GM12878 (cell line): ENCODE results near the gene VPS16. TPM values are rescaled to one million over a fixed set of nuclear protein-coding genes. Genes with fewer than 3 reads are reported as not detected.

ENCODE experiments used
- ATAC-seq: fragments of 200-7000 bp; cut with Tn5 transposase; 3 replicates; pipeline ENCODE4 v1.9.1; 2020; ENCODE audit warnings: mild to moderate bottlenecking, moderate library complexity
- BruUV-seq: library from RNA; stranded (reverse); fragments of 400-500 nt; replicated peaks from 2 replicates; lab custom pipeline; 2021; lab: Mats Ljungman, UMichigan
- CTCF ChIA-PET: fragments of 300-600 bp; sonication (Branson Sonifier 250); formaldehyde crosslinking; extraction: SDS; loops from one replicate; lab custom pipeline; 2021; ENCODE audit warnings: inconsistent platforms; lab: Yijun Ruan, JAX
- POLR2A ChIA-PET: fragments of 350-600 bp; formaldehyde crosslinking; extraction: SDS; loops from one replicate; lab custom pipeline; 2021; ENCODE audit warnings: inconsistent platforms; lab: Charles Lee
- RAD21 ChIA-PET: fragments of 300-600 bp; sonication (Branson Sonifier 250); formaldehyde crosslinking; loops from one replicate; lab custom pipeline; 2023; ENCODE audit warnings: antibody characterized with exemption; ENCODE audit not compliant: unreplicated experiment; lab: Charles Lee
- SMC1A ChIA-PET: fragments of 300-600 bp; sonication (Branson Sonifier 250); formaldehyde crosslinking; loops from one replicate; lab custom pipeline; 2023; ENCODE audit not compliant: unreplicated experiment, uncharacterized antibody; lab: Charles Lee
- DNase-seq: peaks from one replicate; pipeline ENCODE4 v3.0.0-alpha.2; 2011; ENCODE audit warnings: low read depth, low spot score
- FAIRE-seq: peaks from 3 replicates; lab custom pipeline; 2011; peaks lifted over from hg19 to GRCh38; lab: Jason Lieb, UNC
- H2AFZ ChIP-seq: 2 replicates; pipeline ENCODE4 v1.6.0; 2011; ENCODE audit warnings: low read depth, low read length, control low read depth; ENCODE audit not compliant: control insufficient read depth
- H3K27ac ChIP-seq: 2 replicates; pipeline ENCODE4 v1.5.1; 2011; ENCODE audit warnings: control low read depth; ENCODE audit not compliant: control insufficient read depth, insufficient read depth
- H3K27me3 ChIP-seq, 2 experiments: replicated peaks in 1 of 2; 2 replicates each; pipeline versions ENCODE4 v1.6.0 to v1.6.1; 2011; ENCODE audit warnings: low read length in 1 of 2; ENCODE audit not compliant: control insufficient read depth in 2 of 2, insufficient read depth in 2 of 2
- H3K36me3 ChIP-seq, 2 experiments: 2 replicates each; pipeline ENCODE4 v1.5.1; 2011; ENCODE audit warnings: low read length in 1 of 2; ENCODE audit not compliant: control insufficient read depth in 2 of 2, insufficient read depth in 2 of 2
- H3K4me1 ChIP-seq: 2 replicates; pipeline ENCODE4 v1.6.1; 2011; ENCODE audit warnings: mild to moderate bottlenecking, low read length, moderate library complexity, mixed read lengths; ENCODE audit not compliant: control insufficient read depth, insufficient read depth
- H3K4me2 ChIP-seq: 2 replicates; pipeline ENCODE4 v1.6.0; 2011; ENCODE audit warnings: control low read depth; ENCODE audit not compliant: control insufficient read depth, insufficient read depth
- H3K4me3 ChIP-seq: fragments of 200-600 bp; sonication (generic); 2 replicates; pipeline ENCODE4 v1.5.1; 2016
- H3K79me2 ChIP-seq: 2 replicates; pipeline ENCODE4 v1.6.0; 2011; ENCODE audit warnings: low read length; ENCODE audit not compliant: control insufficient read depth, insufficient read depth
- H3K9ac ChIP-seq: 2 replicates; pipeline ENCODE4 v1.8.0; 2011; ENCODE audit warnings: low read length, control low read depth, mixed read lengths; ENCODE audit not compliant: control insufficient read depth, insufficient read depth
- H3K9me3 ChIP-seq: replicated peaks from 3 replicates; pipeline ENCODE4 v1.5.1; 2011; ENCODE audit warnings: mild to moderate bottlenecking, low read length; ENCODE audit not compliant: control insufficient read depth, insufficient read depth
- H4K20me1 ChIP-seq: 2 replicates; pipeline ENCODE4 v1.6.0; 2011; ENCODE audit not compliant: control insufficient read depth, insufficient read depth
- CREM ChIP-seq: IDR thresholded peaks from 2 replicates; pipeline ENCODE4 v1.6.1; 2014; ENCODE audit warnings: antibody characterized with exemption, low read depth
- ETV6 ChIP-seq, 2 experiments: fragments of 450-650 bp in 1 of 2; IDR thresholded peaks in 1 of 2; conservative IDR thresholded peaks in 1 of 2; 2 replicates each; pipeline ENCODE4 v1.6.1; 2014; ENCODE audit warnings: antibody characterized with exemption in 1 of 2, borderline replicate concordance in 1 of 2, low read depth in 1 of 2, mild to moderate bottlenecking in 1 of 2, moderate library complexity in 1 of 2
- FOXK2 ChIP-seq: fragments of 450-650 bp; IDR thresholded peaks from 2 replicates; pipeline ENCODE4 v1.6.1; 2017; ENCODE audit warnings: mild to moderate bottlenecking, moderate library complexity
- IRF4 ChIP-seq: IDR thresholded peaks from 2 replicates; pipeline ENCODE4 v1.6.1; 2011; ENCODE audit warnings: low read depth, low read length
- JUNB ChIP-seq: IDR thresholded peaks from 2 replicates; pipeline ENCODE4 v1.6.1; 2016; ENCODE audit warnings: antibody characterized with exemption, mild to moderate bottlenecking
- MTA3 ChIP-seq: IDR thresholded peaks from 2 replicates; pipeline ENCODE4 v1.6.1; 2012; ENCODE audit warnings: low read length, inconsistent platforms, borderline replicate concordance
- NR2C2 ChIP-seq: IDR thresholded peaks from 2 replicates; pipeline ENCODE4 v1.6.1; 2011; ENCODE audit warnings: borderline replicate concordance, low read depth; ENCODE audit not compliant: control insufficient read depth, insufficient read length
- NR2F1 ChIP-seq: fragments of 450-650 bp; conservative IDR thresholded peaks from 2 replicates; pipeline ENCODE4 v1.6.1; 2017; ENCODE audit warnings: mild to moderate bottlenecking
- RELA ChIP-seq: fragments of 450-650 bp; IDR thresholded peaks from 2 replicates; pipeline ENCODE4 v1.8.0; 2014; ENCODE audit warnings: borderline replicate concordance; ENCODE audit not compliant: partially characterized antibody
- TCF12 ChIP-seq: IDR thresholded peaks from 2 replicates; pipeline ENCODE4 v1.6.1; 2011; ENCODE audit warnings: low read depth, mild to moderate bottlenecking, low read length
- TCF7 ChIP-seq: IDR thresholded peaks from 2 replicates; pipeline ENCODE4 v1.6.1; 2014; ENCODE audit warnings: antibody characterized with exemption, borderline replicate concordance
- ZNF384 ChIP-seq: IDR thresholded peaks from 2 replicates; pipeline ENCODE4 v1.6.1; 2012; ENCODE audit warnings: low read depth, mild to moderate bottlenecking, low read length, improper control_type of control experiment, borderline replicate concordance
- WGBS: methylation state at CpG from one replicate; pipeline ENCODE4 v1.1.6; 2016; ENCODE audit warnings: low lambda C conversion rate; ENCODE audit not compliant: insufficient replicate concordance, insufficient coverage; ENCODE audit errors: missing lambda C conversion rate; 5-methylcytosine and 5-hydroxymethylcytosine counted together
- in situ Hi-C: fragments of 300-500 bp; cut with MboI; formaldehyde crosslinking; loops from 9 replicates; pipeline ENCODE4 v1.14.3; 2018; ENCODE audit warnings: mixed read lengths
- intact Hi-C: fragments of 100-400 bp; cut with micrococcal nuclease; formaldehyde crosslinking; loops from one replicate; pipeline ENCODE4 v1.14.2; 2022; ENCODE audit not compliant: unreplicated experiment
- polyA plus RNA-seq, 11 experiments: library from polyadenylated mRNA; depleted of rRNA in 4 of 11; unstranded in 6 of 11; stranded (reverse) in 5 of 11; fragments of >200 nt; fragmentation: Nextera tagmentation in 4 of 11; fragmentation: Illumina TruSeq in 1 of 11; extraction: Ambion mirVana in 4 of 11; extraction: Trizol in 1 of 11; gene quantifications; 1 replicate in 1 of 11; 2 replicates in 10 of 11; pipeline versions ENCODE4 v1.2.1 to v1.2.3, GENCODE V29; 2011 to 2016; ENCODE audit warnings: inconsistent platforms in 2 of 11, missing spikeins in 2 of 11, low read depth in 1 of 11
- total RNA-seq, 4 experiments: library from RNA; depleted of rRNA in 3 of 4; stranded (reverse); fragments of >200 nt in 3 of 4; fragmentation: Illumina TruSeq in 1 of 4; extraction: Trizol in 1 of 4; gene quantifications; 2 replicates each; pipeline versions ENCODE4 v1.2.1 to v1.2.3, GENCODE V29; 2013 to 2021
- TF ChIP-seq, protein P1 (sequence below): fragments of 450-650 bp; IDR thresholded peaks from 2 replicates; pipeline ENCODE4 v1.6.1; 2014; ENCODE audit warnings: mild to moderate bottlenecking
- TF ChIP-seq, protein P2 (sequence below): IDR thresholded peaks from 2 replicates; pipeline ENCODE4 v1.6.1; 2012; ENCODE audit warnings: low read length, inconsistent platforms
- TF ChIP-seq, protein P3 (sequence below): IDR thresholded peaks from 2 replicates; pipeline ENCODE4 v1.6.1; 2012; ENCODE audit warnings: low read depth, low read length, improper control_type of control experiment
- TF ChIP-seq, protein P4 (sequence below): fragments of 450-650 bp; formaldehyde crosslinking; IDR thresholded peaks from 2 replicates; pipeline ENCODE4 v1.5.0; 2022; ENCODE audit warnings: mild to moderate bottlenecking, missing genetic modification characterization

VPS16 gene
- total and polyA plus RNA-seq, 10 of the 15 experiments (the other 5 are each of a cell fraction or from before 2014, with no cell fraction given) = 8.4 to 37.5 (median 26.4) TPM

DNA sequence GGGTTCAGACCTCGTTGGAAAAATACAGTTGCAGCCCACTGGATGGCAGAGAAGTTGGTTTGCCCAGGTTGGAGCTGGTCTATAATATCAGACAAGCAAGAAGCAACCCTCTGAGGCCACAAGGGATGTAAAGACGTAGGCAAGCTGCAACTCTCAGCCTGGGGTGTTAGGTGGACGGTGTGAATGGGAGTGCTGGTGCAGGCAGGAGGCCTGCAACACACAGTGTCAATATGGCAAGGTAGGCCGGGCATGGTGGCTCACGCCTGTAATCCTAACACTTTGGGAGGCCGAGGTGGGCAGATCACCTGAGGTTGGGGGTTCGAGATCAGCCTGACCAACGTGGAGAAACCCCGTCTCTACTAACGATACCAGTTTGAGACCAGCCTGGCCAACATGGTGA, 10.5 kb downstream of the VPS16 start (continued):
- TF ChIP-seq, protein P1, sequence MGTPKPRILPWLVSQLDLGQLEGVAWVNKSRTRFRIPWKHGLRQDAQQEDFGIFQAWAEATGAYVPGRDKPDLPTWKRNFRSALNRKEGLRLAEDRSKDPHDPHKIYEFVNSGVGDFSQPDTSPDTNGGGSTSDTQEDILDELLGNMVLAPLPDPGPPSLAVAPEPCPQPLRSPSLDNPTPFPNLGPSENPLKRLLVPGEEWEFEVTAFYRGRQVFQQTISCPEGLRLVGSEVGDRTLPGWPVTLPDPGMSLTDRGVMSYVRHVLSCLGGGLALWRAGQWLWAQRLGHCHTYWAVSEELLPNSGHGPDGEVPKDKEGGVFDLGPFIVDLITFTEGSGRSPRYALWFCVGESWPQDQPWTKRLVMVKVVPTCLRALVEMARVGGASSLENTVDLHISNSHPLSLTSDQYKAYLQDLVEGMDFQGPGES = no peak
- TF ChIP-seq TCF7 = no peak
- TF ChIP-seq, protein P2, sequence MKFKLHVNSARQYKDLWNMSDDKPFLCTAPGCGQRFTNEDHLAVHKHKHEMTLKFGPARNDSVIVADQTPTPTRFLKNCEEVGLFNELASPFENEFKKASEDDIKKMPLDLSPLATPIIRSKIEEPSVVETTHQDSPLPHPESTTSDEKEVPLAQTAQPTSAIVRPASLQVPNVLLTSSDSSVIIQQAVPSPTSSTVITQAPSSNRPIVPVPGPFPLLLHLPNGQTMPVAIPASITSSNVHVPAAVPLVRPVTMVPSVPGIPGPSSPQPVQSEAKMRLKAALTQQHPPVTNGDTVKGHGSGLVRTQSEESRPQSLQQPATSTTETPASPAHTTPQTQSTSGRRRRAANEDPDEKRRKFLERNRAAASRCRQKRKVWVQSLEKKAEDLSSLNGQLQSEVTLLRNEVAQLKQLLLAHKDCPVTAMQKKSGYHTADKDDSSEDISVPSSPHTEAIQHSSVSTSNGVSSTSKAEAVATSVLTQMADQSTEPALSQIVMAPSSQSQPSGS = no peak
- no peak for TF ChIP-seq CREM
- no peak for TF ChIP-seq FOXK2
- no peak for TF ChIP-seq MTA3
- TF ChIP-seq NR2C2 = no peak

DNA sequence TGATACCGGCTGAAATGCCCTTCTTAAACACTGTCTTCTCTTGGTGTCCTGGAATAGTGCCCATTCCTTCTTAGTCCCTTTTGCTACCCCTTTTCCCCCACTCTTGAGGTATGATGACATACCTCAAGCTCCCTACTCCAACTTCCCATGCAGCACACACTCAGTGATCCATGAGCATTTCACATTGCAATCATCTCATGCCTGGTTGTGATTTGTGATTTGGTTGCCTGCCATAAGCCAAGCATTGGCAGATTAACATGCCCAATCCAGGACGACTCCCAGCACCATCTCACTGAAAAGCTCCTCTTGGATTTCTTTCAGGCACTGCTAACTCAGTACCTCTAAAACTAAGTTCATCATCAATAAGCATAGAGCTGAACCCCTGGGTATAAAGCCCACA, 18.0 kb downstream of the VPS16 start:
- Histone ChIP-seq H3K36me3 (peaks cover 4% of the 10 kb centered on the region in 2 experiments), H3K9ac (no peak overlapping the region), H3K27me3 (no peaks in the 10 kb centered on the region), H3K27ac (no peak overlapping the region), H3K4me2 (no peak overlapping the region), H3K4me3 (no peak overlapping the region), H3K4me1 (no peaks in the 10 kb centered on the region), H3K9me3 (no peaks in the 10 kb centered on the region), H3K79me2 (no peaks in the 10 kb centered on the region), H2AFZ (no peak overlapping the region), H4K20me1 (no peaks in the 10 kb centered on the region)
- ATAC-seq = no peak
- POLR2A ChIA-PET = interaction anchor here (0.6 kb wide), 1 partner anchor 204 kb away, joined by 8 read pairs; no protein-coding TSS in a partner anchor
- SMC1A ChIA-PET = no interaction called here
- RAD21 ChIA-PET = no interaction called here
- no peak for FAIRE-seq
- in situ Hi-C loops (no loop called here), intact Hi-C loops (no loop called here)
- CTCF ChIA-PET = interaction anchor here (1.4 to 1.7 kb wide), 2 partner anchors 10 to 145 kb away, joined by 3 to 5 read pairs; no protein-coding TSS in a partner anchor
- no peak for DNase-seq
- 96% methylated on average over 2 of the region's 2 CpGs for whole genome bisulfite sequencing
- no TSS peak for BruUV-seq
- TF ChIP-seq, protein P3, sequence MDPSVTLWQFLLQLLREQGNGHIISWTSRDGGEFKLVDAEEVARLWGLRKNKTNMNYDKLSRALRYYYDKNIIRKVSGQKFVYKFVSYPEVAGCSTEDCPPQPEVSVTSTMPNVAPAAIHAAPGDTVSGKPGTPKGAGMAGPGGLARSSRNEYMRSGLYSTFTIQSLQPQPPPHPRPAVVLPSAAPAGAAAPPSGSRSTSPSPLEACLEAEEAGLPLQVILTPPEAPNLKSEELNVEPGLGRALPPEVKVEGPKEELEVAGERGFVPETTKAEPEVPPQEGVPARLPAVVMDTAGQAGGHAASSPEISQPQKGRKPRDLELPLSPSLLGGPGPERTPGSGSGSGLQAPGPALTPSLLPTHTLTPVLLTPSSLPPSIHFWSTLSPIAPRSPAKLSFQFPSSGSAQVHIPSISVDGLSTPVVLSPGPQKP = no peak
- TF ChIP-seq ZNF384 = no peak
- no peak for TF ChIP-seq ETV6 (conservative IDR thresholded peaks at IDR 0.05 in 1 of 2, IDR thresholded peaks at IDR 0.05 in 1 of 2; ENCODE audit: borderline replicate concordance in 1 of 2, low read depth in 1 of 2)
- no peak for TF ChIP-seq JUNB
- no peak for TF ChIP-seq RELA
- TF ChIP-seq TCF12 = no peak
- no peak for TF ChIP-seq NR2F1
- TF ChIP-seq, protein P4, sequence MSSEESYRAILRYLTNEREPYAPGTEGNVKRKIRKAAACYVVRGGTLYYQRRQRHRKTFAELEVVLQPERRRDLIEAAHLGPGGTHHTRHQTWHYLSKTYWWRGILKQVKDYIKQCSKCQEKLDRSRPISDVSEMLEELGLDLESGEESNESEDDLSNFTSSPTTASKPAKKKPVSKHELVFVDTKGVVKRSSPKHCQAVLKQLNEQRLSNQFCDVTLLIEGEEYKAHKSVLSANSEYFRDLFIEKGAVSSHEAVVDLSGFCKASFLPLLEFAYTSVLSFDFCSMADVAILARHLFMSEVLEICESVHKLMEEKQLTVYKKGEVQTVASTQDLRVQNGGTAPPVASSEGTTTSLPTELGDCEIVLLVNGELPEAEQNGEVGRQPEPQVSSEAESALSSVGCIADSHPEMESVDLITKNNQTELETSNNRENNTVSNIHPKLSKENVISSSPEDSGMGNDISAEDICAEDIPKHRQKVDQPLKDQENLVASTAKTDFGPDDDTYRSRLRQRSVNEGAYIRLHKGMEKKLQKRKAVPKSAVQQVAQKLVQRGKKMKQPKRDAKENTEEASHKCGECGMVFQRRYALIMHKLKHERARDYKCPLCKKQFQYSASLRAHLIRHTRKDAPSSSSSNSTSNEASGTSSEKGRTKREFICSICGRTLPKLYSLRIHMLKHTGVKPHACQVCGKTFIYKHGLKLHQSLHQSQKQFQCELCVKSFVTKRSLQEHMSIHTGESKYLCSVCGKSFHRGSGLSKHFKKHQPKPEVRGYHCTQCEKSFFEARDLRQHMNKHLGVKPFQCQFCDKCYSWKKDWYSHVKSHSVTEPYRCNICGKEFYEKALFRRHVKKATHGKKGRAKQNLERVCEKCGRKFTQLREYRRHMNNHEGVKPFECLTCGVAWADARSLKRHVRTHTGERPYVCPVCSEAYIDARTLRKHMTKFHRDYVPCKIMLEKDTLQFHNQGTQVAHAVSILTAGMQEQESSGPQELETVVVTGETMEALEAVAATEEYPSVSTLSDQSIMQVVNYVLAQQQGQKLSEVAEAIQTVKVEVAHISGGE (CRISPR knock-in tag) = no peak
- TF ChIP-seq IRF4 = no peak
